OCI-LY1 (cell line): ENCODE measurements around the gene ZBP1.

Experiments used
- H2AFZ ChIP-seq: fragments of 200-600 bp; sonication (generic), shearing (Covaris generic); 2 replicates; pipeline ENCODE4 v1.6.0; 2014; ENCODE audit warnings: antibody characterized with exemption, mild to moderate bottlenecking, low read length
- H3F3A ChIP-seq: fragments of 200-600 bp; sonication (generic), shearing (Covaris generic); 2 replicates; pipeline ENCODE4 v1.6.0; 2014; ENCODE audit warnings: mild to moderate bottlenecking, antibody characterized with exemption, low read length, moderate library complexity; ENCODE audit not compliant: insufficient read depth
- H3K27ac ChIP-seq: fragments of 200-600 bp; sonication (generic); 2 replicates; pipeline ENCODE4 v1.5.1; 2014; ENCODE audit warnings: low read length, mixed run types, mild to moderate bottlenecking, low read depth; ENCODE audit not compliant: poor library complexity, severe bottlenecking
- H3K27me3 ChIP-seq: fragments of 200-600 bp; sonication (generic); 2 replicates; pipeline ENCODE4 v1.6.0; 2014; ENCODE audit warnings: antibody characterized with exemption, mild to moderate bottlenecking, low read length, moderate library complexity; ENCODE audit not compliant: insufficient read depth
- H3K36me3 ChIP-seq: fragments of 200-600 bp; sonication (generic); 2 replicates; pipeline ENCODE4 v1.6.1; 2014; ENCODE audit warnings: mild to moderate bottlenecking, antibody characterized with exemption, low read length, moderate library complexity, mixed read lengths; ENCODE audit not compliant: insufficient read depth
- H3K4me1 ChIP-seq: fragments of 200-600 bp; sonication (generic); 2 replicates; pipeline ENCODE4 v1.5.1; 2014; ENCODE audit warnings: mild to moderate bottlenecking, low read length, moderate library complexity; ENCODE audit not compliant: insufficient read depth, severe bottlenecking
- H3K4me2 ChIP-seq: fragments of 200-600 bp; sonication (generic), shearing (Covaris generic); 2 replicates; pipeline ENCODE4 v1.6.1; 2014; ENCODE audit warnings: low read length
- H3K4me3 ChIP-seq: fragments of 200-600 bp; sonication (generic); 2 replicates; pipeline ENCODE4 v1.5.1; 2014; ENCODE audit warnings: low read length, low read depth, mild to moderate bottlenecking, mixed read lengths; ENCODE audit not compliant: poor library complexity, severe bottlenecking
- H3K79me2 ChIP-seq: fragments of 200-600 bp; shearing (Covaris generic); 2 replicates; pipeline ENCODE4 v1.6.1; 2016; ENCODE audit warnings: mixed run types, low read length, mixed read lengths; ENCODE audit not compliant: insufficient read depth
- H3K9ac ChIP-seq: fragments of 200-600 bp; sonication (generic), shearing (Covaris generic); 2 replicates; pipeline ENCODE4 v1.6.1; 2014; ENCODE audit warnings: mild to moderate bottlenecking, low read length, mixed read lengths
- H3K9me2 ChIP-seq: fragments of 200-600 bp; sonication (generic), shearing (Covaris generic); 2 replicates; pipeline ENCODE4 v1.6.1; 2014; ENCODE audit warnings: low read depth, mild to moderate bottlenecking, low read length, mixed read lengths
- H3K9me3 ChIP-seq: fragments of 200-600 bp; shearing (Covaris generic); 2 replicates; pipeline ENCODE4 v1.6.1; 2014; ENCODE audit warnings: low read length, mixed read lengths
- H4K20me1 ChIP-seq: fragments of 200-600 bp; sonication (generic), shearing (Covaris generic); 2 replicates; pipeline ENCODE4 v1.6.0; 2016; ENCODE audit warnings: mild to moderate bottlenecking, low read length; ENCODE audit not compliant: insufficient read depth
- CTCF ChIP-seq: fragments of 200-600 bp; sonication (generic), shearing (Covaris generic); IDR thresholded peaks from 2 replicates; pipeline ENCODE4 v1.5.1; 2017; ENCODE audit warnings: mild to moderate bottlenecking, antibody characterized with exemption, low read length, moderate library complexity, mixed read lengths
- EZH2 ChIP-seq: fragments of 200-600 bp; sonication (generic), shearing (Covaris generic); IDR thresholded peaks from 2 replicates; pipeline ENCODE4 v1.8.0; 2017; ENCODE audit warnings: borderline replicate concordance, mixed run types, mild to moderate bottlenecking, antibody characterized with exemption, low read length, moderate library complexity, mixed read lengths

ZBP1 gene

GRCh38 chr20:57625181-57625958 is 5.1 kb upstream of the ZBP1 start:
- Histone ChIP-seq H3K4me1 (peaks cover 12% of the 10 kb centered on the region), H3K4me2 (no peak overlapping the region), H2AFZ (no peak overlapping the region), H3K9me3 (no peaks in the 10 kb centered on the region), H3K27me3 (peaks cover 21% of the 10 kb centered on the region; the same call in 1 of the 2 replicates), H3K79me2 (no peaks in the 10 kb centered on the region), H3K9ac (no peak overlapping the region), H3F3A (no peaks in the 10 kb centered on the region), H3K4me3 (no peak overlapping the region), H3K27ac (no peak overlapping the region), H3K9me2 (no peaks in the 10 kb centered on the region), H4K20me1 (no peaks in the 10 kb centered on the region), H3K36me3 (no peaks in the 10 kb centered on the region)
- no peak for TF ChIP-seq EZH2
- TF ChIP-seq CTCF = no peak

- peaks cover 12% of the 10 kb centered on the region for H3K4me1 ChIP-seq
- H3K9ac ChIP-seq = no peak overlapping the region
- H3K9me3 ChIP-seq = no peaks in the 10 kb centered on the region
- H3K36me3 ChIP-seq = no peaks in the 10 kb centered on the region
- H3F3A ChIP-seq = no peaks in the 10 kb centered on the region
- no peak overlapping the region for H3K4me2 ChIP-seq
- no peak overlapping the region for H3K27ac ChIP-seq
- no peaks in the 10 kb centered on the region for H4K20me1 ChIP-seq
- no peak overlapping the region for H2AFZ ChIP-seq
- H3K9me2 ChIP-seq = no peaks in the 10 kb centered on the region
- peaks cover 21% of the 10 kb centered on the region; the same call in 1 of the 2 replicates for H3K27me3 ChIP-seq
- no peak for TF ChIP-seq EZH2
- no peak for TF ChIP-seq CTCF
- H3K4me3 ChIP-seq = no peak overlapping the region
- H3K79me2 ChIP-seq = no peaks in the 10 kb centered on the region
Observed at GRCh38 chr20:57624124-57624523, 3.9 kb upstream of the ZBP1 start.

GRCh38 chr20:57622579-57623381 is 2.6 kb upstream of the ZBP1 start:
- H3K4me1 ChIP-seq = peaks cover 4% of the 10 kb centered on the region
- no peaks in the 10 kb centered on the region for H3K36me3 ChIP-seq
- H3K9me3 ChIP-seq = no peaks in the 10 kb centered on the region
- no peak overlapping the region for H3K4me2 ChIP-seq
- H4K20me1 ChIP-seq = no peaks in the 10 kb centered on the region
- no peak overlapping the region for H3K4me3 ChIP-seq
- TF ChIP-seq EZH2 = no peak
- TF ChIP-seq CTCF = peak; percentile 79
- no peak overlapping the region for H3K9ac ChIP-seq
- peaks cover 21% of the 10 kb centered on the region; the same call in 1 of the 2 replicates for H3K27me3 ChIP-seq
- no peak overlapping the region for H3K27ac ChIP-seq
- H3K9me2 ChIP-seq = no peaks in the 10 kb centered on the region
- H3K79me2 ChIP-seq = no peaks in the 10 kb centered on the region
- H3F3A ChIP-seq = no peaks in the 10 kb centered on the region
- no peak overlapping the region for H2AFZ ChIP-seq
